ENCODE data around the gene PIK3CB.
"Not testable (repeated sequence)": the region's sequence is repeated elsewhere in the genome, so short reads cannot be mapped to it uniquely, and the experiment has no call there.

PIK3CB gene

GRCh38 chr3:138675393-138675792, 159.3 kb downstream of the PIK3CB start:
- DNase-seq, result no peak

- DNase-seq, result no peak
Measured at GRCh38 chr3:138673641-138674530, 160.8 kb downstream of the PIK3CB start.

- no peak for DNase-seq
Measured at GRCh38 chr3:138670407-138670806, 164.3 kb downstream of the PIK3CB start.

- no peak for DNase-seq
Measured at GRCh38 chr3:138668107-138668506, 166.6 kb downstream of the PIK3CB start.

- no peak for DNase-seq
Measured at GRCh38 chr3:138657508-138657907, 177.2 kb downstream of the PIK3CB start.

DNA sequence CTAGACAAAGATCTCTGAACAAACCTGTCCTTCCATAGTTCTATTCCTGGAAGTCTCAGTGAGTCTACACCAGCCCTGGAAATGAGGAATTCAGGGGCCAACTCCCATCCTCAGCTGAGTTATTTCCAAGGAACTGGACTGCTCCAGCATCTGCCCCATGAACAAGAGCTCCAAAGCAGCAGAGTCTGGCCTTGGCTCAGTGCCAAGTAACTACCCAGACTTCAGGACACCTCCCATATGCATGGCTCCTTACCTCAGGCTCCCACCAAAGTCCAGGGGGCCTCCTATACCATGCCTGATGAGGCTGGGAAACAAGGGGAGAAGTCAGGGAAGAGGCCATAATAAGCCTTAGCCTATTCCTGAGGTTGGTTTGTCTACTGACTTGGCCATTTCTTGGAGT, 181.2 kb downstream of the PIK3CB start:
- no peak for DNase-seq

DNA sequence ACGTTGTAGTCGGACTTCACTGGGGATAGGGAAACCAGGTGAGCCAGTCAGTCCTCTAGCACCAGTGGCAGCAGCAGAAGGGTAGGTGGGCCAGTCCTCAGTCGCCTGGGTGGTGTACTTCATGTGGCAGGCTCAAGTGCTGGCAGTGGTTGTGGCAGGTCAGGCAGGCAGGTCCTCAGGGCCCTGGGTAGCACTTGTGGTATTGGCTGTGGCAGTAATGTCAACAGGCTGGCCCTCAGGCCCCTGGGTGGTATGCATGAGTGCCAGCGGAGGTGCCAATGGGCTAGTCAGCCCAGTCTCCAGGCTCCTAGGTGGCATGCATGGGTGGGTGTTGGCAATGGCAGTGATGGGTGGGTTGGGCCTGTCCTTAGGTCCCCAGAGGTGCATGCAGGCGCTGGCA, 185.6 kb downstream of the PIK3CB start:
- DNase-seq, result no peak

DNA sequence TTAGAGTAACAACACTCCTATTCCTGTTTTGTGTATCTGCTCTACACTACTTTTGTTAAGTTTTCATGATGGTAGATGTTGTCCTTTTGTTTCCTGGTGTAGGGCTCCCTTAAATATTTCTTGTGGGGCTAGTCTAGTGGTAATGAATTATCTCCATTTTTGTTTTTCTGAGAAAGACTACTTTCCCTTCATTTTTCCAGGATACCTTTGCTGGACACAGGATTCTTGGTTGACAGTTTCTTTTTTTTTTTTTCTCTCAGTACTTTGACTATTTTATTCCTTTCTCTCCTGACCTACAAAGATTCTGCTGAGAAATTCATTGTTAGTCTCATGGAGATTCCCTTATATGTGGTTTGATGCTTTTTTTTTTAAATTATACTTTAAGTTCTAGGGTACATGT, 188.2 kb downstream of the PIK3CB start:
- no peak for DNase-seq

- DNase-seq, result no peak
Measured at GRCh38 chr3:138646008-138646407, 188.7 kb downstream of the PIK3CB start.

DNA sequence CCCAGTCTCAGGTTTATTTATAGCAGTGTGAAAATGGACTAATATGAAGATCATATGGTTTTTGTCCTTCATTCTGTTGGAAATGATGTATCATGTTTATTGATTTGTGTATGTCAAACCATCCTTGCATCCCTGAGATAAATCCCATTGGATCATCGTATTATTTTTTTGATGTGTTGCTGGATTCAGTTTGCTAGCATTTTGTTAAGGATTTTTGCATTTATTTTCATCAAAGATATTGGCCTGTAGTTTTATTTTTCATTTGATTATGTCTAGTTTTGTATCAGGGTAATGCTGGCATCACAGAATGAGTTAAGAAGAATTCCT, 191.8 kb downstream of the PIK3CB start:
- DNase-seq, result no peak

DNA sequence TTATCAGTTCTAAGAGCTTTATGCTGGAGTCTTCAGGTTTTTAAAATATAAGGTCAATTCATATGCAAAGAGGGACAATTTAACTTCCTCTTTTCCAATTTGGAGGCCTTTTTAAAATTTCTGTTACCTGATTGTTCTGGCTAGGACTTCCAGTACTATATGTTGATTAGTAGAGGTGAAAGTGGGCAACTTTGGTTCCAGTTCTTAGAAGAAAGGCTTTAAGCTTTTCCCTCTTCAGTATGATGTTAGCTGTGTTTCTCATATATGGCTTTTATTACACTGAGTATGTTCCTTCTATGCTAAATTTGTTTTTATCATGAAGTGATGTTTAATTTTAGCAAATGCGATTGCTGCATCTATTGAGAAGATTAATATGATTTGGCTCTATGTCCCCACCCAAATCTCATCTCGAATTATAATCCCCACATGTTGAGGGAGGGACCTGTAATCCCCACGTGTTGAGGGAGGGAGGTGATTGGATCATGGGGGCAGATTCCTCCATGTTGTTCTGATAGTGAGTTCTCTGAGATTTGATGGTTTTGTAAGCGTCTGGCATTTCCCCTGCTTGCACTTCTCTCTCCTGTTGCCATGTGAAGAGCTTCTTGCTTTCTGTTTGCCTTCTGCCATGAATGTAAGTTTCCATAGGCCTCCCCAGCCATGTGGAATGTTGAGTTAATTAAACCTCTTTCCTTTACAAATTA, 192.4 kb downstream of the PIK3CB start:
- no peak for DNase-seq

GRCh38 chr3:138640537-138640936, 194.2 kb downstream of the PIK3CB start:
- DNase-seq, result no peak

DNA sequence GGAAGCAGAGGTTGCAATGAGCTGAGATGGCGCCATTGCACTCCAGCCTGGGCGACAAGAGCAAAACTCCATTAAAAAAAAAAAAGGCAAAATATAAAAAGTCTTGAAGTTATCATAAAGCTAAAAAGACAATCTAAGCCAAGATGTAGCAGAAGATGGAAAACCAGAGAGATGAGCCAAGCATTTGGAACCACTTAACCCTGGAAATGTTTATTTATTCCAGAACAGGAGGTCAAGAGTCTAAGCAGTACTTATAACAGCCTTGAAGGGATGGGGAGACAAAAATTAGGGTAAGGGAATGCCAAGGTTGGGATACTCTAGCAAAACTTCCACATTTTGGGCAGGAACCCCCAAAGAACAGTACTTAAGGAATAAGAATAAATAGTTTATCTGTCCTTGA, 196.1 kb downstream of the PIK3CB start:
- no peak for DNase-seq

DNA sequence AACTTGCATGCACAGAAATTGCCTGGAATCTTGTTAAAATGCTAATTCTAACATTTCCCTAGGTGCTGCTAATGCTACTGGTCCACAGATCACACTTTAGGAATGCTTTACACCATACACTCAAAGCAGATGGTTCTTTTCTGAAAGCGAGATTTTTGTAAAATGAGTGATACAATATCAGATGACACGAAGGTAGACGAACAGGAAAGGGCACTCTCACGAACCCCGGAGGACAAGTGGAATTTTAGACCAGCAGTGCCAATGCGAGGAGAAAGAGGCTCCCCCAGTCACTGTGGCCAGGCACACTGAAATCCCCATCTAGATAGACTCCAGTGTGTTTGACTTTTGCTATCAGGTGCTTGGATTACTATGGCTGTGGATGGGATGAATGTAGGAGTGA, 205.2 kb downstream of the PIK3CB start:
- no peak for DNase-seq

DNA sequence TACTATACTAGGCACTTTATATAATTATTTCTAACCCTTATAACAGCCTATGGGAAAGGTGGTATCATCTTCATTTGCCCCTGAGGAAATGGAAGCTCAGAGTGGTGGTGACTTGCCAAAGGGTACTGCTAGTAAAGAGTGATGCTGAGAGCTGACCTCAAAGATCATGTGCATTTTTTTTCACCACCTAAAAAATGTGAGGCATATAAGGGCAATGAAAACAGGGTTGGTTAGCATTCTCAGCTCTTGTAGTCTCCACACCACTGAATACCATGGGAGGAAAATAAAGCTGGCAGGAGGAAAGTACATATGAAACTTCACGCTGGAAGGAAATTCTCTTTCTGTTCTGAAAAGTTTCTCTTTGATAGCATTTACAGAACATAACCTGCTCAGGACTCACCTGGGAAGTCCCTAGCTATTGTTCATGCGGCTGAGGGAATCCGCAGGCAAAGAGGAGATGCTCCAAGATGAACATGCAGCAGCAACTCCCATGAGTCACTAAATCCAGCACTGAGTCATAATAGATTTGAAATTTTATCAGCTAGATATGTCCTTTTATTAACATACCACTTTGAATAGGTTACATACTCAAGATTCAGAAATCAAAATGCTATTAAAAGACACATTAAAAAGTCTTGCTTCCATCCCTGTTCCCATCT, 208.9 kb downstream of the PIK3CB start:
- no peak for DNase-seq

GRCh38 chr3:138624518-138624917, 210.2 kb downstream of the PIK3CB start:
- no peak for DNase-seq

- no peak for DNase-seq
Measured at GRCh38 chr3:138620431-138620830, 214.3 kb downstream of the PIK3CB start.

DNA sequence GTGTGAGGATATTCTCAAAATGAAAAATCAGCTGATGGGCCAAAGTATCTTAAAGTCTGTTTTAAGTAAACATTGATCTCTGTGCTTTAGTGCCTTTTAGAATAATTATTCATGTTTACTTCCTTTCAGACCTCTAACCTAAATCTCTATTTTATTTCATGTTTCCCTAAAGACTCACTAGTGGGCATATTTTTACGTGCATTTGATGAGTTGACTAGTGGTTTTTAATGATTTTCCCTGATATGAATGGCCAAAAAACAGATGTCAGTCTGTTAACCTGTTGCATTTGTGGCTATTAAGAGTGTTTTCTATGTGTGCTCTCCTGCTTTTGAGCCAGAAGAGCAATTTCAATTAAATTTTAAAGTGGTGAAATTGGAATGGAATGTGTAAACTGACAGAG, 219.3 kb downstream of the PIK3CB start:
- no peak for DNase-seq

- no peak for DNase-seq
Measured at GRCh38 chr3:138609898-138610266, 224.8 kb downstream of the PIK3CB start.

DNA sequence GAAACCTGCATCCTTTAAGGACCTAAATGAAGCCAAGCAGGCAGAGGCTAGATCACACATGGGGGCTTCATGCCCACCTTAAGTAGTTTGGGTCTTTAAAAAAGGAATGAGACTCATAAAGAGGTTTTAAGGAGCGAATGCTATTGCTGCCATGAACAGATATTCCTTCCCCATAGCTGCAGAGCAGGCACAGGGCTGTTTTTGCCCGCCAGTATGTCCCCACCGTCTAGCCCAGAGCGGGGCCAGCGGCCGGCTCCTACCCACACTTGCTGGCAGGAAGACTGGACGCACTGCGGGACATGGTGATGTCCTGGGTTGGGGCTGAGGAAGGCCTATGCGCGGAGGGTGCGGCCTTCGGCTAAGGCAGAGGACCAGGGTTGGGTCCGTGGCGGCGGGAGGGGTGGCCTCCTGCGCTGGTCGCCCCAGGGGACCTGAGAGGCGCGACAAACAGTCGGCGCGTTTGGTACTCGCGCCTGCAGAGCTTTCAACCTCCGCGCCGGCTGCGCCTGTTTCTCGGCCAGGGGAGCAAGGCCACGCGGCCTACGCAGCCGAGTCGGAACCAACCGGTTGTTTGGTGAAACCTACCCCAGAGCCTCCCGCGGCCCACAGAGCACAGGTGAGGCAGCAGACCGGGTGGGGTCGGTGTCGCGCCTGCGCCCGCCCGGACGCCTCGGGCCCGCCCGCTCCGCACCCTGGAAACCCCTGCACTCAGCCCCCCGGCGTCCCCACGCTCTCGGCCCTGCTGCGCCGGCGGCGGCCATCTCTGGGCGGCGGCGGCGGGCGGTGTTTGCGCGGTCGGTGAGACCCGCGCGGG, 226.2 kb downstream of the PIK3CB start, which contains the start of gene FAIM:
TSS of gene FAIM (plus strand) at position 450 of the 814 bp plus-strand sequence. CDS start 10,956 bp downstream, outside the sequence.
- peak; percentile 39 to 68 (median 47) for DNase-seq

GRCh38 chr3:138604106-138604595, 230.6 kb downstream of the PIK3CB start:
- DNase-seq, result not testable (repeated sequence)
